HG03575 (cell line): ENCODE measurements around the gene LHFPL3.
"Not testable (repeated sequence)": the region's sequence is repeated elsewhere in the genome, so short reads cannot be mapped to it uniquely, and the experiment has no call there.

Experiments
- ATAC-seq: cut with Tn5 transposase; IDR thresholded peaks from one replicate; pipeline ENCODE4 v1.9.1; 2021; ENCODE audit not compliant: unreplicated experiment, insufficient number of reproducible peaks, low FRiP score; ENCODE audit errors: extremely low read depth

Gene LHFPL3

DNA sequence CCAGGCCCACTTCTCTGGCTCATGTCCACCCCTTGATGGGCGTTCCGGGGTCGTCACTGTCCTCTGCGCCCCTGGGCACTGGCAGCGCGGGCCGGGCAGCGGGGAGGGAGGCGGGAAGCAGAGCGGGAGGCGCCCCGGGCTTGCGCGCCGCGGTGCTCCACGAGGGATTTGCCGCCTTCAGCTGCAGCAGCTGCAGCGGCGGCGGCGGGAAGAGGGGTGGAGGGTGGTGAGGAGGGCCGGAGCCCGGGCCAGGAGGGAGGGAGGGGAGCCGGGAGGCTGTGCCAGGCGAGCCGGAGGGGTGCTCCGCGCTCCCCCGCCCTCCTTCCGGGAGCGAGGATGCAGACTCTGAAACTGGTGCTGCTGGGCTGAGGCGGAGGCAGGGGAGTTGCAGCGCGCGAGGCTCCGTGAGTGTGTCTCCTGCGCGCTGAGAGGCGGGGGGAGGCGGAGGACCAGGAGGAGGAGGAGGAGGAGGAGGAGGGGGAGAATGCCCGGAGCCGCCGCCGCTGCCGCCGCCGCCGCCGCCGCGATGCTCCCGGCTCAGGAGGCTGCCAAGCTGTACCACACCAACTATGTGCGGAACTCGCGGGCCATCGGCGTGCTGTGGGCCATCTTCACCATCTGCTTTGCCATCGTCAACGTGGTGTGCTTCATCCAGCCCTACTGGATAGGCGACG lies at the start of gene LHFPL3:
Gene LHFPL3, plus strand, starts transcription at position 308 of the 674 bp plus-strand sequence.
- ATAC-seq, result no peak

- ATAC-seq, result not testable (repeated sequence)
These were observed 46.7 kb upstream of the LHFPL3 start for GRCh38 chr7:104281685-104282084.

- ATAC-seq, result no peak
These were observed 41.6 kb upstream of the LHFPL3 start for GRCh38 chr7:104286839-104287238.

- ATAC-seq, result no peak
These were observed 40.3 kb upstream of the LHFPL3 start for GRCh38 chr7:104288137-104288536.

- ATAC-seq, result no peak
These were observed 34.1 kb upstream of the LHFPL3 start for GRCh38 chr7:104294291-104294690.

DNA sequence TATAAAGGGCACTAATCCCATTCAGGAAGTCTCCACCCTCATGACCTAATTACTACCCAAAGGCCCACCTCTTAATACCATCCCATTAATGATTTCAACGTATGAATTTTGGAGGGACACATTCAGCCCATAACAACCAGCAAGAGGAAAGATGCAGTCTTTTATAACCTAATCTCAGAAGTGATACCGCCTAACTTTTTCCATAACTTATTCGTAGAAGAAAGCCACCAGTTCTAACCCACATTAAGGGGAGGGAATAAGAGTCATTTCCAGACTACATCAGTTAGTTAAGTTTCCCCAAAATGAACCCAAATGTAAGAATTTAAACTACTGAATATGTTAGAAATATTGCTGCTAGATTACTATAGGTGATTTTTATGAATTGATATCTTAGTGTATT lies 32.1 kb upstream of the LHFPL3 start:
- no peak for ATAC-seq

DNA sequence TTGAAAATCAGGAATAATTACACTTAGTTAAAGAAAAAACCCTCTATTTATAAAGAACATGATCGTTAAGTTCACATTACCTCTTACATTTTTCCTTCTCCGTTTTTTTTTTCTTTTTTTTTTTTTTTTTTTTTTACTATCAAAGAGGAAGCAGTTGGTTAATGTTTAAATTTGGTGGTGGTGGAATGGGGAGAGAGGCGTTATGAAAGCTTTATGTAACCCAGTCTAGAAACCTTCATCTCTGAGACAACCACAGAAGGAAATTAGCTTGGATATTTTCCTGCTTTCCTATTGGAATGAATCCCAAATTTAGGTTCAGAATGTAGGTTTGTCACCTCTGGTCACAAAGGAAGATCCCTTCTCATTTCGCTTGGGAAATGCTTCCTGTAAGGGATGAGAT lies 31.5 kb upstream of the LHFPL3 start:
- no peak for ATAC-seq

DNA sequence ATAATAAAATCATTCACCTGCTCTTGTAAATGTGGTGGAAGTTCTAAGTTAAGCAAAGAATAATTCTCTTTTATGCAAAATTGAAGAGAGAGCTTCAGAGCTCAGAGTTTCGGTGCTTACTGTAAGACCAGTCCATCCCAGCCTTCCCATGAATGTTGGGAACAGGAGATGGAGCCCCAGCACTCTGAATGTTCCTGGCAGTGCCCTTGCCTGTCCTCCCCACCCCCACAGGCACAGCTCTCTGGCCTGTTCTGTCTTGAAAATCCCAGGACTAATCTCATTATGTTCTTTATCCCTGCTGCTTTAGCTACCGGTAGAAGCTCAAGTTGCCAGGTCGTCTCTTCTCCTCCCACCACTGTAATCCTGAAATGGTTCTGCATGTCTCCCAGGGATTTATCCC lies 29.1 kb upstream of the LHFPL3 start:
- no peak for ATAC-seq

DNA sequence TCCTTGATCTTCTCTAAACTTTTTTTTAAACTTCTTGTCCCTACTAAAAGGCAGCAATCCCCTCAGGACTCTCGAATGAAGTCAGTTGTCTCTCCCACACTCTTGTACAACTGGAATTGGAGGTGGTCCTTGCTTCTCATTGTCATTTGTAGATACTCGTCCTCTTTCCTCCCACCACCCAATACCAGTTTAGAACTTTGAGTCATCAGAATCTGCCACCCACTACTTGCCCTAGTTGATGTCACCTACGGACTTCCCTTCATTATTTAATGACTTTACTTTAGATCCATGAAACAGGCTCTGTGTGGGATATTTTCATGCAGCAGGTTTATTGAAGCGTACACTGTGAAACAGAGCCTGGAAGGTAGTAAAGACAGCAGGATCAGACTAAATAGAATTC lies 28.6 kb upstream of the LHFPL3 start:
- no peak for ATAC-seq

DNA sequence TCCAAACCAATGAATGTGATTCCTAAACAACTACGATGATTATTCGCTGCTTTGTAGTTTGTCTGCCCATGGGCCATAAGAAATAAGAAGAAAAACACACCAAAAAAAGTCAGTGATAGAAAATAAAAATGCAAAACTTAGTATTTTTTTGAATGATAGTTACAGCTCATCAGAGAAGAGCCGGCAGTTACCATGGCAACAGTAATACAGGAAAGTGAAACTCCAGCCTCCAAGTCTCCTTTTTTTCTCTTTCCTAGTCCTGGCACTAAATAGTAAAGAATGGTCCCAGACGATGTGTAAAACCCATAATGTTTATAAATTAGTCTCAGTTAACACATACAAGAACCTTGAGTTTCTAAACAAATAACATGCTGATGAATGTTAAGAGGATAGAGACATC lies 21.6 kb upstream of the LHFPL3 start:
- ATAC-seq, result no peak

GRCh38 chr7:104317948-104318629 lies 10.3 kb upstream of the LHFPL3 start:
- ATAC-seq, result no peak

- ATAC-seq, result no peak
These were observed 869 bp upstream of the LHFPL3 start for GRCh38 chr7:104327534-104327933.

GRCh38 chr7:104327938-104328295 lies 486 bp upstream of the LHFPL3 start:
- ATAC-seq, result no peak

DNA sequence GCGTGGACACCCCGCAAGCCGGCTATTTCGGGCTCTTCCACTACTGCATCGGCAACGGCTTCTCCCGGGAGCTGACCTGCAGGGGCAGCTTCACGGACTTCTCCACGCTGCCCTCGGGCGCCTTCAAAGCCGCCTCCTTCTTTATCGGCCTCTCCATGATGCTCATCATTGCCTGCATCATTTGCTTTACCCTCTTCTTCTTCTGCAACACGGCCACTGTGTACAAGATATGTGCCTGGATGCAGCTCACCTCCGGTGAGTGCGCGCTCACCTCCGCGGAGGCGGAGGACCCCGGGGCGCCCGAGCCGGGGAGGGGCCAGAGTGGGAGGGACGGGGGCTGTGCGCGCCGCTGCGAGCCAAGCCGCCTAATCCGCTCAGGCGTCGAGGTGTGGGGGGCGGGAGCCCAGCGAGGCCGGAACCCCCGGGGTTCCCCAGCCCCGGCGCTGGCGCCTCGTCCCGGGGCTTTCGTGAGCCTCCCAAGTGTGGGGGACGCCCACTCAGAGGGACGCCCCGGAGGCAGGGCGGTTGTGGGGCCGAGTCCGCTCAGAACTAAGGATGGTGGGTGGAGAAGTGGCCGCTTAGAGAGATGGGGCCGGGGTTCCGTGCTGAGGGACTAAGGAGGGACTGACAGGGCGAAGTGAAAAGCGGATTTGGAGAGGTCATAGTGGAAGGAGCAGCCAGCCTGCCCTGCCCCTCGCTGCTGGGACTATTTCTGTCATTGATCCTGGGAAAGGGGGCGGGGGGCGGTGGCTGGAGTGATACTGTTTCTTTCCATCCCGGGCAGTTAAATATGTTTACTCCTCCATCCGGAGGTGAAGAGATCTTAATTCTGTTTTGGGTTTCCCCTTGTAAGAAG lies 795 bp downstream of the LHFPL3 start:
- ATAC-seq, result no peak

GRCh38 chr7:104341546-104341945 lies 13.1 kb downstream of the LHFPL3 start:
- no peak for ATAC-seq

GRCh38 chr7:104352736-104353135 lies 24.3 kb downstream of the LHFPL3 start:
- ATAC-seq, result no peak

DNA sequence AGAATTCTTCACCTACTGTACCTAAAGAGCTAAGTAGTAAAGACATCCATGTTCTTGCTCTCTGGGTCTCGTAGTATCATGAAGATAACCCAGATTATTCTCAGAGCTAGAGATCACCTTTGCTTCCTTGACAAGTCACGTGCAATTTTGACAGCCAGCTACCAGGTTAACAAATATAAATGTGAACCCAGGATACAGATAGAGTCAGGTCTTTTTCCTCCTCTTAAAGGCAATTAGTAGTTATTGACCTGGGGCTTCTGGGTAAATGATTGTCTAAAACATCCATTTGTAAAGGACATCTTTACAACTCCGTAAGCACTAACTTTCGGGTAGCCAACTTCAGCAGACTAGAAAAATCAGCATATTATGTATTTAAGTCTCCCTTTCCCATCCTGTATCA lies 28.8 kb downstream of the LHFPL3 start:
- ATAC-seq, result no peak

- ATAC-seq, result no peak
These were observed 30.2 kb downstream of the LHFPL3 start for GRCh38 chr7:104358446-104359132.

DNA sequence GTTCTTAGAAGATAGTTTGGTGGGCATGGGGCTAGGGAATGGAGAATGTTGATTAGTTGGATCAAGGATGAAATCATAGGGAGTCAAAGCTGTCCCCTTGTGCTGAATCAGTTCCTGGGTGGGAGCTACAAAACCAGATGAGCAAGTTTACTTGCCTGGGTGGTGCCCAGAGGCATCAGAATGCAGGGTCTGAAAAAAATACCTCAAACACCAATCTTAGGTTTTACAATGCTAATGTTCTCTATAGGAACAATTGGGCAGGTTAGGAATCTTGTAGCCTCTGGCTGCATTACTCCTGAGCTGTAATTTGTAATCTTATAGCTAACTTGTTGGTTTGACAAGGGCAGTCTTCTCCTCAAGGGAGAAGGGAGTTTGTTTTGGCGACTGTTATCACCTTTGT lies 34.4 kb downstream of the LHFPL3 start:
- ATAC-seq, result no peak
